Suprapubic skin (tissue), 4 donors: ENCODE data around the gene AFF2. TPM values are rescaled to one million over a fixed set of nuclear protein-coding genes. Genes with fewer than 3 reads are reported as not detected.

Experiments used
- DNase-seq, 2 donors: peaks; one replicate each; pipeline ENCODE4 v3.0.0-alpha.2; 2019; ENCODE audit warnings: low spot score in 2 of 2
- H3K27ac ChIP-seq: fragments of 200-600 bp; sonication (generic); one replicate; pipeline ENCODE4 v1.5.1; 2019
- H3K27me3 ChIP-seq: fragments of 200-600 bp; sonication (generic); one replicate; pipeline ENCODE4 v1.5.1; 2019
- H3K36me3 ChIP-seq: fragments of 200-600 bp; sonication (generic); one replicate; pipeline ENCODE4 v1.5.1; 2019
- H3K4me1 ChIP-seq: fragments of 200-600 bp; sonication (generic); one replicate; pipeline ENCODE4 v1.5.1; 2019
- H3K4me3 ChIP-seq: fragments of 200-600 bp; sonication (generic); one replicate; pipeline ENCODE4 v1.5.1; 2019; ENCODE audit warnings: mild to moderate bottlenecking
- H3K9me3 ChIP-seq: fragments of 200-600 bp; sonication (generic); one replicate; pipeline ENCODE4 v1.5.1; 2019
- CTCF ChIP-seq, 2 donors: fragments of 200-600 bp in 1 of 2; fragments of 450-650 bp in 1 of 2; sonication (generic) in 1 of 2; IDR thresholded peaks; one replicate each; pipeline ENCODE4 v1.5.1; 2016 to 2019; ENCODE audit warnings: antibody characterized with exemption in 2 of 2, mild to moderate bottlenecking in 1 of 2, moderate library complexity in 1 of 2
- EP300 ChIP-seq: sonication (generic); formaldehyde crosslinking; IDR thresholded peaks from one replicate; pipeline ENCODE4 v1.6.1; 2017; ENCODE audit warnings: antibody characterized with exemption
- POLR2A ChIP-seq, 2 donors: fragments of 450-650 bp; IDR thresholded peaks; one replicate each; pipeline ENCODE4 v1.6.1; 2017; ENCODE audit warnings: antibody characterized with exemption in 2 of 2, mild to moderate bottlenecking in 2 of 2, moderate library complexity in 2 of 2
- POLR2AphosphoS5 ChIP-seq, 3 donors: sonication (generic); formaldehyde crosslinking; IDR thresholded peaks; one replicate each; pipeline ENCODE4 v1.6.1; 2017; ENCODE audit warnings: antibody characterized with exemption in 3 of 3
- WGBS: methylation state at CpG from one replicate; pipeline ENCODE4 v1.1.5; 2018; 5-methylcytosine and 5-hydroxymethylcytosine counted together
- total RNA-seq, 4 donors: library from RNA; depleted of rRNA; stranded (reverse); fragments of >200 nt; gene quantifications; one replicate each; pipeline ENCODE4 v1.1.0, GENCODE V29; 2016

The AFF2 gene
- total RNA-seq, 4 donors from 2014 or later = 0.72 to 3.0 (median 1.6) TPM

DNA sequence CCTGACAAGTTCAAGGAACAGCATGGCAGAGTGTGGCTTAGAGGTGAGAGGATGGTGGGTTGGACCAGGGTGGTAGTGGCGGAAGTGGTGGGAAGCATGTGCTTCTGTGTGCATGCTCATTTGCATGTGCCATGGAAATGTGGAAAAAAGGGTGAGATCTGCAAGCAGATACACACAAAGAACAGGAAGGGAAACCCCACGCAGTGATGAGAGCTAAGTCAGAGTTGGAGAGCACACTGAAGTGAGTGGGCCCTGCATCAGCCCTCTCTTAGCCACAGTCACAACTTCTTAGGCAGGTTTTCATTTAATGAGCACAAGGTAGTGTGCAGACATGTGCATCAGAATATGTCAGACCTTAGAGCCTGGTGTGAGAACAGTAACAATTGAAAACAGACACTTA is 483.8 kb downstream of the AFF2 start:
- H3K36me3 ChIP-seq = no peaks in the 10 kb centered on the region
- H3K27ac ChIP-seq = no peak overlapping the region
- WGBS = 66% methylated on average over 2 of the region's 2 CpGs
- no peaks in the 10 kb centered on the region for H3K27me3 ChIP-seq
- DNase-seq = no peak
- no peak overlapping the region for H3K4me3 ChIP-seq
- H3K4me1 ChIP-seq = no peaks in the 10 kb centered on the region
- no peaks in the 10 kb centered on the region for H3K9me3 ChIP-seq
- TF ChIP-seq EP300 (no peak), POLR2A (IDR thresholded peaks at IDR 0.05) (no peak), POLR2AphosphoS5 (IDR thresholded peaks at IDR 0.05) (no peak), CTCF (IDR thresholded peaks at IDR 0.05) (no peak)

DNA sequence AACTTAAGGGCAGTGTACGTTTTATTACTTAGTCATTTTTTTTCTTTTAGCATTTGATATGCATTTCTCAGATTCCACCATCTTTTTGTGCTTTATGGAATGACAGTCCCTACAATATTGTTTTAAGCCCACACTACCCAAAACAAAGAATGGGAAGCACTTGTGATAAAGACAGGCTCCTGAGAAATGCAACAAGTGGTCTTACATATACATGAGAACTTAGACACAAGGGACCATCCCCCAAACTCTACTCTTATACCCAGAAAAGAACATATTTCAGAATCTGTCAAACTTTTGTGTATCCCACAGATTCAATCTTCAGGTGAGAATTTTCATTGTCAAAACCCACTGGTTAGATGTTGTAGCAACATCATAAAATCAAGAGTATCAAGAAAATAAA is 491.1 kb downstream of the AFF2 start:
- Histone ChIP-seq H3K4me1 (no peaks in the 10 kb centered on the region), H3K27me3 (no peaks in the 10 kb centered on the region), H3K36me3 (no peaks in the 10 kb centered on the region), H3K9me3 (no peaks in the 10 kb centered on the region), H3K4me3 (no peak overlapping the region), H3K27ac (no peak overlapping the region)
- 64% methylated on average over 1 of the region's 1 CpG for WGBS
- DNase-seq = no peak
- TF ChIP-seq EP300 (no peak), CTCF (IDR thresholded peaks at IDR 0.05) (no peak), POLR2AphosphoS5 (IDR thresholded peaks at IDR 0.05) (no peak), POLR2A (IDR thresholded peaks at IDR 0.05) (no peak)

DNA sequence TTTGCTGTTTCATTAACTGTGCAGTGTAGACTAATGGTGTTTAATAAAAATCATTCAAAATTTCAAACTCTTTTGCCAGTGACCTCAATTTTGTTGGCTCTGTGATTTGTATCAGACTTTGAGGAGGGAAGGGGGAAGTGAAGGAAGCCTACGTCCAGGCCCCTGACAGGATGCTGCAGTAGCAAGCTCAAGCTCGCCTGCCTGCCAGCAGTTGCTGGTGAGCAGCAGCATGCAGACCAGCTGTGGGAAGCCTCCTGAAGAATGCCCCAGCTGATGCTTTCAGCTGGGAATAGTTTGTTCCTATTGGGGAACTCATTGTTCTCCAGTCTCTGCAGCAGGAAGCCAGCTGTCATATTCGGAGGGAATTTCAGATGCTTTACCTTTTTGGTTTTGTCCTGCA is 495.2 kb downstream of the AFF2 start:
- TF ChIP-seq CTCF (IDR thresholded peaks at IDR 0.05) (no peak), EP300 (no peak), POLR2AphosphoS5 (IDR thresholded peaks at IDR 0.05) (no peak), POLR2A (IDR thresholded peaks at IDR 0.05) (no peak)
- H3K36me3 ChIP-seq = no peaks in the 10 kb centered on the region
- no peak overlapping the region for H3K27ac ChIP-seq
- H3K9me3 ChIP-seq = no peaks in the 10 kb centered on the region
- no peaks in the 10 kb centered on the region for H3K4me1 ChIP-seq
- H3K27me3 ChIP-seq = no peaks in the 10 kb centered on the region
- DNase-seq = no peak
- no peak overlapping the region for H3K4me3 ChIP-seq
- WGBS = 44% methylated on average over 2 of the region's 3 CpGs

DNA sequence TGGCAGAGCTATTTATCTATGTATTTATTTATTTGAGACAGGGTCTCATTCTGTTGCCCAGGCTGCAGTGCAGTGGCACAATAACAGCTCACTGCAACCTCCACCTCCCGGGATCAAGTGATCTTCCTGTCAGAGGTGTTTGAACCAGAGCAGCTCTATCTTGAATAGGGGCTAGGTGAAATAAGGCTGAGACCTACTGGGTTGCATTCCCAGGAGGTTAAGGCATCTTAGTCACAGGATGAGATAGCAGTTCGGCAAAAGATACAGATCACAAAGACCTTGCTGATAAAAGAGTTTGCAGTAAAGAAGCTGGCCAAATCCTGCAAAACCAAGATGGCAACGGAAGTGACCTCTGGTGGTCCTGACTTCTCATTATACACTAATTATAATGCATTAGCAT is 501.9 kb downstream of the AFF2 start:
- TF ChIP-seq CTCF (IDR thresholded peaks at IDR 0.05) = no peak
- no peaks in the 10 kb centered on the region for H3K9me3 ChIP-seq
- DNase-seq = no peak
- 81% methylated on average over 3 of the region's 3 CpGs for WGBS
- no peak overlapping the region for H3K4me3 ChIP-seq
- no peaks in the 10 kb centered on the region for H3K27me3 ChIP-seq
- no peaks in the 10 kb centered on the region for H3K36me3 ChIP-seq
- no peaks in the 10 kb centered on the region for H3K4me1 ChIP-seq
- H3K27ac ChIP-seq = no peak overlapping the region

- no peak overlapping the region for H3K27ac ChIP-seq
- H3K9me3 ChIP-seq = no peaks in the 10 kb centered on the region
- TF ChIP-seq EP300 (no peak), POLR2AphosphoS5 (IDR thresholded peaks at IDR 0.05) (no peak), CTCF (IDR thresholded peaks at IDR 0.05) (no peak), POLR2A (IDR thresholded peaks at IDR 0.05) (no peak)
- 53% methylated on average over 5 of the region's 5 CpGs for WGBS
- H3K4me1 ChIP-seq = no peaks in the 10 kb centered on the region
- H3K4me3 ChIP-seq = no peak overlapping the region
- DNase-seq = no peak
- H3K27me3 ChIP-seq = no peaks in the 10 kb centered on the region
- no peaks in the 10 kb centered on the region for H3K36me3 ChIP-seq
Measured at GRCh38 chrX:149003863-149004660, 503.6 kb downstream of the AFF2 start.
